Measurements from ENCODE around the gene SORCS1. TPM values are rescaled to one million over a fixed set of nuclear protein-coding genes. Genes with fewer than 3 reads are reported as not detected.

Gene SORCS1
- total and polyA plus RNA-seq, 2 of the 13 experiments (the other 11 are each of a cell fraction or from before 2014, with no cell fraction given): not detected

- TF ChIP-seq ZHX2 (IDR thresholded peaks at IDR 0.05; ENCODE audit: low read depth) (no peak), ZHX2 (CRISPR knock-in tag; IDR thresholded peaks at IDR 0.05; ENCODE audit: borderline replicate concordance) (no peak), ZNF639 (CRISPR knock-in tag; conservative IDR thresholded peaks at IDR 0.05) (no peak)
Observed at GRCh38 chr10:106815427-106816043, 349.0 kb downstream of the SORCS1 start (continued).

- no peaks in the 10 kb centered on the region; a peak in 1 of 5 replicates for H3K27me3 ChIP-seq (ENCODE audit: control insufficient read depth in 1 of 2, insufficient read depth in 2 of 2, low read length in 2 of 2)
- no peaks in the 10 kb centered on the region for H3K36me3 ChIP-seq (replicated peaks in 1 of 2; ENCODE audit: control insufficient read depth in 1 of 2, insufficient read depth in 2 of 2, low read length in 2 of 2)
- no peak overlapping the region for H3K4me3 ChIP-seq (replicated peaks in 1 of 3; ENCODE audit: insufficient read depth in 1 of 3, low read depth in 2 of 3, low read length in 3 of 3)
- no peak overlapping the region for H2AFZ ChIP-seq (ENCODE audit: low read length)
- ChIA-PET POLR2A (no interaction called here), CTCF (ENCODE audit: low intra/inter-chr PET ratio, low total read pairs) (no interaction called here)
- H3K27ac ChIP-seq (ENCODE audit: extremely low read length, insufficient read depth, low read length): no peak overlapping the region
- no peaks in the 10 kb centered on the region for H4K20me1 ChIP-seq (ENCODE audit: insufficient read depth, low read length)
- no peak overlapping the region for H3K9ac ChIP-seq (ENCODE audit: insufficient read depth, low read depth, low read length)
- no peak for ATAC-seq
- no peak for FAIRE-seq
- intact Hi-C loops (cut with micrococcal nuclease; ENCODE audit: unreplicated experiment) (no loop called here), in situ Hi-C loops (cut with HindIII; ENCODE audit: extremely low pct_ligation_motif_present, low pct_unique_long_range_greater_than_20kb) (no loop called here)
- peaks cover 4% of the 10 kb centered on the region; the same call in 1 of the 2 replicates for H3K9me3 ChIP-seq (ENCODE audit: low read length)
- DNase-seq (ENCODE audit: low spot score): no peak
- H3K4me1 ChIP-seq (ENCODE audit: insufficient read depth, low read length): no peaks in the 10 kb centered on the region
- no TSS peak for BruUV-seq (replicated peaks)
- WGBS (ENCODE audit: low lambda C conversion rate): 20% methylated on average over 1 of the region's 1 CpG
- no peak overlapping the region for H3K4me2 ChIP-seq (ENCODE audit: low read depth, low read length)
- H3K79me2 ChIP-seq (ENCODE audit: insufficient read depth, low read length): no peaks in the 10 kb centered on the region
- TF ChIP-seq KDM5A (IDR thresholded peaks at IDR 0.05; ENCODE audit: borderline replicate concordance, low read length) (no peak), NONO (IDR thresholded peaks at IDR 0.05) (no peak), NONO (CRISPR knock-in tag; conservative IDR thresholded peaks at IDR 0.05) (no peak), XRCC5 (optimal IDR thresholded peaks at IDR 0.05; ENCODE audit: low read length) (no peak), MEF2D (CRISPR knock-in tag; IDR thresholded peaks at IDR 0.05) (no peak), ZNF713 (CRISPR knock-in tag; IDR thresholded peaks at IDR 0.05) (no peak), ZBTB21 (CRISPR knock-in tag; IDR thresholded peaks at IDR 0.05) (no peak), REPIN1 (CRISPR knock-in tag; IDR thresholded peaks at IDR 0.05; ENCODE audit: borderline replicate concordance, low read depth) (no peak)
- TF ChIP-seq, protein P1, sequence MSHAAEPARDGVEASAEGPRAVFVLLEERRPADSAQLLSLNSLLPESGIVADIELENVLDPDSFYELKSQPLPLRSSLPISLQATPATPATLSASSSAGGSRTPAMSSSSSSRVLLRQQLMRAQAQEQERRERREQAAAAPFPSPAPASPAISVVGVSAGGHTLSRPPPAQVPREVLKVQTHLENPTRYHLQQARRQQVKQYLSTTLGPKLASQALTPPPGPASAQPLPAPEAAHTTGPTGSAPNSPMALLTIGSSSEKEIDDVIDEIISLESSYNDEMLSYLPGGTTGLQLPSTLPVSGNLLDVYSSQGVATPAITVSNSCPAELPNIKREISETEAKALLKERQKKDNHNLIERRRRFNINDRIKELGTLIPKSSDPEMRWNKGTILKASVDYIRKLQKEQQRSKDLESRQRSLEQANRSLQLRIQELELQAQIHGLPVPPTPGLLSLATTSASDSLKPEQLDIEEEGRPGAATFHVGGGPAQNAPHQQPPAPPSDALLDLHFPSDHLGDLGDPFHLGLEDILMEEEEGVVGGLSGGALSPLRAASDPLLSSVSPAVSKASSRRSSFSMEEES (CRISPR knock-in tag; IDR thresholded peaks at IDR 0.05): no peak
- TF ChIP-seq, protein P2, sequence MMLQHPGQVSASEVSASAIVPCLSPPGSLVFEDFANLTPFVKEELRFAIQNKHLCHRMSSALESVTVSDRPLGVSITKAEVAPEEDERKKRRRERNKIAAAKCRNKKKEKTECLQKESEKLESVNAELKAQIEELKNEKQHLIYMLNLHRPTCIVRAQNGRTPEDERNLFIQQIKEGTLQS (CRISPR knock-in tag; IDR thresholded peaks at IDR 0.05): no peak
Observed at GRCh38 chr10:106804992-106805582, 359.4 kb downstream of the SORCS1 start.

All from HepG2 (cell line).